Esophagus squamous epithelium (tissue), 5 donors: ENCODE measurements around the gene TBL2. TPM values are rescaled to one million over a fixed set of nuclear protein-coding genes. Genes with fewer than 3 reads are reported as not detected.
"Not testable (repeated sequence)": the region's sequence is repeated elsewhere in the genome, so short reads cannot be mapped to it uniquely, and the experiment has no call there.

Source experiments
- DNase-seq: peaks from one replicate; lab custom pipeline; 2025; lab: John Stamatoyannopoulos, UW
- H3K27ac ChIP-seq, 4 donors: fragments of 200-600 bp; sonication (generic); one replicate each; pipeline ENCODE4 v1.5.1; 2016 to 2019; ENCODE audit warnings: mild to moderate bottlenecking in 1 of 4
- H3K27me3 ChIP-seq, 4 donors: fragments of 200-600 bp; sonication (generic); 1 replicate in 3 of 4; 2 replicates in 1 of 4; pipeline versions ENCODE4 v1.5.1 to v1.6.0; 2017 to 2021; ENCODE audit warnings: antibody characterized with exemption in 1 of 4
- H3K36me3 ChIP-seq, 3 donors: fragments of 200-600 bp; sonication (generic); one replicate each; pipeline ENCODE4 v1.5.1; 2016 to 2019
- H3K4me1 ChIP-seq, 3 donors: fragments of 200-600 bp; sonication (generic); one replicate each; pipeline ENCODE4 v1.5.1; 2017 to 2019
- H3K4me3 ChIP-seq, 4 donors: fragments of 200-600 bp; sonication (generic); 1 replicate in 3 of 4; 2 replicates in 1 of 4; pipeline ENCODE4 v1.5.1; 2016 to 2019; ENCODE audit warnings: mild to moderate bottlenecking in 2 of 4, moderate library complexity in 1 of 4
- H3K9me3 ChIP-seq, 3 donors: fragments of 200-600 bp; sonication (generic); one replicate each; pipeline ENCODE4 v1.5.1; 2016 to 2019
- CTCF ChIP-seq, 6 experiments: fragments of 450-650 bp in 4 of 6; fragments of 200-600 bp in 2 of 6; sonication (generic) in 2 of 6; IDR thresholded peaks; one replicate each; pipeline ENCODE4 v1.5.1; 2016 to 2019; ENCODE audit warnings: antibody characterized with exemption in 6 of 6, mild to moderate bottlenecking in 4 of 6, moderate library complexity in 4 of 6
- POLR2A ChIP-seq, 4 donors: fragments of 450-650 bp; IDR thresholded peaks; one replicate each; pipeline ENCODE4 v1.6.1; 2017; ENCODE audit warnings: antibody characterized with exemption in 4 of 4, mild to moderate bottlenecking in 4 of 4, moderate library complexity in 3 of 4
- WGBS, 2 donors: methylation state at CpG; one replicate each; pipeline ENCODE4 v1.1.5; 2018; 5-methylcytosine and 5-hydroxymethylcytosine counted together
- intact Hi-C: fragments of 100-400 bp; cut with DNase I; formaldehyde crosslinking; loops from one replicate; pipeline ENCODE4 v1.15.0; 2022
- total RNA-seq, 4 donors: library from RNA; depleted of rRNA; stranded (reverse); fragments of >200 nt; gene quantifications; one replicate each; pipeline ENCODE4 v1.1.0, GENCODE V29; 2016
- donor health status: DM: yes; HTN: yes; CAD: no.

TBL2 gene
- total RNA-seq, 4 donors from 2014 or later = 18.1 to 34.8 (median 26.7) TPM

- no peaks in the 10 kb centered on the region for H3K27me3 ChIP-seq
- peaks cover 0 to 11% (median 0%) of the 10 kb centered on the region in 3 donors for H3K4me1 ChIP-seq
- H3K36me3 ChIP-seq = no peaks in the 10 kb centered on the region
- WGBS, 2 donors = 68 to 89% methylated on average over 1 to 2 of the region's 2 CpGs
- DNase-seq = no peak
- intact Hi-C loops = no loop called here
- H3K9me3 ChIP-seq = no peaks in the 10 kb centered on the region
- TF ChIP-seq POLR2A (IDR thresholded peaks at IDR 0.05) = no peak
- no peak for TF ChIP-seq CTCF (IDR thresholded peaks at IDR 0.05)
- no peak overlapping the region for H3K4me3 ChIP-seq
- no peak overlapping the region for H3K27ac ChIP-seq
Measured at GRCh38 chr7:73585196-73585595, 6.8 kb upstream of the TBL2 start.

GRCh38 chr7:73582664-73583202, 4.4 kb upstream of the TBL2 start:
- Histone ChIP-seq H3K9me3 (no peaks in the 10 kb centered on the region), H3K36me3 (no peaks in the 10 kb centered on the region), H3K4me1 (peaks cover 1 to 18% (median 5%) of the 10 kb centered on the region in 3 donors), H3K27ac (no peak overlapping the region), H3K4me3 (no peak overlapping the region), H3K27me3 (no peaks in the 10 kb centered on the region)
- 86 to 88% methylated on average over 5 to 6 of the region's 6 CpGs for WGBS, 2 donors
- TF ChIP-seq POLR2A (IDR thresholded peaks at IDR 0.05) (no peak), CTCF (IDR thresholded peaks at IDR 0.05) (no peak)
- intact Hi-C loops = no loop called here
- DNase-seq = no peak

GRCh38 chr7:73581006-73581405, 2.6 kb upstream of the TBL2 start:
- H3K4me3 ChIP-seq, H3K9me3 ChIP-seq, H3K27me3 ChIP-seq, H3K36me3 ChIP-seq, H3K27ac ChIP-seq, intact Hi-C loops, DNase-seq: not testable (repeated sequence)
- peaks cover 15 to 29% (median 17%) of the 10 kb centered on the region in 3 donors for H3K4me1 ChIP-seq
- WGBS, 2 donors = 70 to 83% methylated on average over 8 of the region's 9 CpGs

- Histone ChIP-seq H3K4me1 (peaks cover 15 to 34% (median 20%) of the 10 kb centered on the region in 3 donors), H3K27ac (peak overlapping the region; percentile 92 to 95 (median 94)), H3K36me3 (peaks cover 15 to 31% (median 16%) of the 10 kb centered on the region in 3 donors), H3K27me3 (no peaks in the 10 kb centered on the region), H3K4me3 (peak overlapping the region; percentile 78 to 95 (median 92)), H3K9me3 (no peaks in the 10 kb centered on the region)
- TF ChIP-seq POLR2A (IDR thresholded peaks at IDR 0.05) = no peak
- no peak for DNase-seq
- intact Hi-C loops = no loop called here
- WGBS, 2 donors = 22 to 31% methylated on average over 9 to 15 of the region's 32 CpGs
Measured at GRCh38 chr7:73577627-73578341, 595 bp downstream of the TBL2 start.

- Histone ChIP-seq H3K36me3 (peaks cover 45 to 71% (median 45%) of the 10 kb centered on the region in 3 donors), H3K27me3 (no peaks in the 10 kb centered on the region), H3K27ac (no peak overlapping the region), H3K4me3 (no peak overlapping the region), H3K9me3 (no peaks in the 10 kb centered on the region), H3K4me1 (peaks cover 15 to 25% (median 16%) of the 10 kb centered on the region in 3 donors)
- 90 to 100% methylated on average over 2 to 4 of the region's 11 CpGs for WGBS, 2 donors
- intact Hi-C loops = no loop called here
- TF ChIP-seq POLR2A (IDR thresholded peaks at IDR 0.05) (no peak), CTCF (IDR thresholded peaks at IDR 0.05) (no peak)
- no peak for DNase-seq
Measured at GRCh38 chr7:73573791-73574190, 4.6 kb downstream of the TBL2 start.

- Histone ChIP-seq H3K27ac (no peak overlapping the region), H3K4me1 (peaks cover 15 to 25% (median 16%) of the 10 kb centered on the region in 3 donors), H3K27me3 (no peaks in the 10 kb centered on the region), H3K9me3 (no peaks in the 10 kb centered on the region), H3K4me3 (no peak overlapping the region), H3K36me3 (peaks cover 45 to 76% (median 45%) of the 10 kb centered on the region in 3 donors)
- intact Hi-C loops = no loop called here
- TF ChIP-seq POLR2A (IDR thresholded peaks at IDR 0.05) = no peak
- no peak for TF ChIP-seq CTCF (IDR thresholded peaks at IDR 0.05)
- no peak for DNase-seq
- 89% methylated on average over 6 of the region's 9 CpGs; no CpG with 5 or more reads in 1 of the 2 donors for WGBS, 2 donors
Measured at GRCh38 chr7:73573276-73573675, 5.1 kb downstream of the TBL2 start.
